Stimulated activated CD4-positive, alpha-beta T cell treated with anti-CD3 and anti-CD28 coated beads, Interleukin-15, amount 100 ng/mL, for 24 hours (primary cell): ENCODE measurements around the gene ALOX12B.
A peak's percentile ranks its signal among the peaks of the same experiment; 100 is the strongest.
"Not testable (repeated sequence)": the region's sequence is repeated elsewhere in the genome, so short reads cannot be mapped to it uniquely, and the experiment has no call there.

Experiments
- DNase-seq: peaks from one replicate; pipeline ENCODE4 v3.0.0-alpha.2; 2020

Gene ALOX12B

GRCh38 chr17:8081876-8082275, 5.6 kb downstream of the ALOX12B start:
- DNase-seq: no peak

GRCh38 chr17:8080799-8081219, 6.7 kb downstream of the ALOX12B start:
- DNase-seq: no peak

- no peak for DNase-seq
Observed at GRCh38 chr17:8080208-8080798, 7.2 kb downstream of the ALOX12B start.

GRCh38 chr17:8079291-8080207, 8.0 kb downstream of the ALOX12B start:
- peak; percentile 88 for DNase-seq

- not testable (repeated sequence) for DNase-seq
Observed at GRCh38 chr17:8077939-8078338, 9.6 kb downstream of the ALOX12B start.

GRCh38 chr17:8076502-8077266, 10.8 kb downstream of the ALOX12B start:
- no peak for DNase-seq

GRCh38 chr17:8075574-8076342, 11.8 kb downstream of the ALOX12B start:
- no peak for DNase-seq

- DNase-seq: no peak
Observed at GRCh38 chr17:8075081-8075480, 12.4 kb downstream of the ALOX12B start.

- DNase-seq: no peak
Observed at GRCh38 chr17:8074554-8074953, 13.0 kb downstream of the ALOX12B start.

GRCh38 chr17:8073627-8074484, 13.7 kb downstream of the ALOX12B start:
- DNase-seq: peak; percentile 92

- DNase-seq: peak; percentile 47
Observed at GRCh38 chr17:8072729-8073461, 14.6 kb downstream of the ALOX12B start.

- peak; percentile 14 for DNase-seq
Observed at GRCh38 chr17:8072341-8072728, 15.2 kb downstream of the ALOX12B start.

GRCh38 chr17:8071496-8071895, 16.0 kb downstream of the ALOX12B start:
- DNase-seq: no peak

GRCh38 chr17:8069587-8069860, 18.0 kb downstream of the ALOX12B start:
- DNase-seq: no peak

- no peak for DNase-seq
Observed at GRCh38 chr17:8068736-8069586, 18.6 kb downstream of the ALOX12B start.

- no peak for DNase-seq
Observed at GRCh38 chr17:8067806-8068205, 19.7 kb downstream of the ALOX12B start.

GRCh38 chr17:8066841-8067775, 20.4 kb downstream of the ALOX12B start:
- DNase-seq: no peak

GRCh38 chr17:8064561-8065019, 22.9 kb downstream of the ALOX12B start:
- no peak for DNase-seq
